HepG2 (cell line): ENCODE measurements around the gene CCNH. TPM values are rescaled to one million over a fixed set of nuclear protein-coding genes. Genes with fewer than 3 reads are reported as not detected.

Experiments
- BRD4 ChIP-seq: sonication (generic); formaldehyde crosslinking; IDR thresholded peaks from 2 replicates; pipeline ENCODE4 v1.4.0; 2020; ENCODE audit warnings: missing genetic modification reagents
- CHCHD3 ChIP-seq: sonication (generic); formaldehyde crosslinking; IDR thresholded peaks from 2 replicates; pipeline ENCODE4 v1.8.0; 2022; ENCODE audit warnings: mild to moderate bottlenecking, missing genetic modification reagents, moderate library complexity
- HINFP ChIP-seq: sonication (generic); formaldehyde crosslinking; IDR thresholded peaks from 2 replicates; pipeline ENCODE4 v1.4.0; 2020; ENCODE audit warnings: low read depth, mild to moderate bottlenecking, missing genetic modification reagents
- NFKB2 ChIP-seq: sonication (generic); formaldehyde crosslinking; IDR thresholded peaks from 2 replicates; pipeline ENCODE4 v1.4.0; 2020; ENCODE audit warnings: missing genetic modification reagents, borderline replicate concordance
- NFKBIZ ChIP-seq: IDR thresholded peaks from 2 replicates; pipeline ENCODE4 v1.6.1; 2018; ENCODE audit warnings: missing genetic modification reagents, missing compliant biosample characterization
- PBX2 ChIP-seq: IDR thresholded peaks from 2 replicates; pipeline ENCODE4 v1.6.1; 2016; ENCODE audit warnings: control low read depth
- SIN3B ChIP-seq: fragments of 150-350 bp; IDR thresholded peaks from 2 replicates; pipeline ENCODE4 v1.6.1; 2014; ENCODE audit warnings: low read length
- SRSF9 ChIP-seq: fragments of 200-400 bp; formaldehyde crosslinking; IDR thresholded peaks from 2 replicates; pipeline ENCODE4 v1.6.1; 2018; ENCODE audit warnings: borderline replicate concordance, mild to moderate bottlenecking, low read depth, low read length; ENCODE audit not compliant: insufficient read depth, poor library complexity, severe bottlenecking
- THAP9 ChIP-seq: sonication (generic); formaldehyde crosslinking; IDR thresholded peaks from 2 replicates; pipeline ENCODE4; 2020; ENCODE audit warnings: missing genetic modification reagents, mild to moderate bottlenecking, borderline replicate concordance
- ZBTB20 ChIP-seq: sonication (generic); formaldehyde crosslinking; IDR thresholded peaks from 2 replicates; pipeline ENCODE4 v1.8.1; 2023; ENCODE audit warnings: missing genetic modification reagents, low read depth, mild to moderate bottlenecking, borderline replicate concordance
- ZBTB26 ChIP-seq: IDR thresholded peaks from 2 replicates; pipeline ENCODE4 v1.6.1; 2016; ENCODE audit warnings: missing compliant biosample characterization, missing genetic modification reagents, borderline replicate concordance
- ZHX1 ChIP-seq: sonication (generic); formaldehyde crosslinking; IDR thresholded peaks from 2 replicates; pipeline ENCODE4 v1.8.1; 2022; ENCODE audit warnings: low read depth, mild to moderate bottlenecking, missing genetic modification reagents
- ZNF180 ChIP-seq: sonication (generic); formaldehyde crosslinking; IDR thresholded peaks from 2 replicates; pipeline ENCODE4 v1.4.0; 2020; ENCODE audit warnings: low read depth, missing genetic modification reagents, borderline replicate concordance
- ZNF501 ChIP-seq: sonication (generic); formaldehyde crosslinking; IDR thresholded peaks from 2 replicates; pipeline ENCODE4 v1.5.1; 2020; ENCODE audit warnings: mild to moderate bottlenecking, moderate library complexity, missing genetic modification reagents
- ZSCAN9 ChIP-seq: IDR thresholded peaks from 2 replicates; pipeline ENCODE4 v1.6.1; 2016; ENCODE audit warnings: borderline replicate concordance
- polyA plus RNA-seq, 8 experiments: library from polyadenylated mRNA; depleted of rRNA in 3 of 8; stranded (reverse) in 7 of 8; unstranded in 1 of 8; fragments of >200 nt; fragmentation: Illumina TruSeq in 4 of 8; extraction: Trizol in 4 of 8; gene quantifications; 2 replicates each; pipeline versions ENCODE4 v1.2.1 to v1.2.3, GENCODE V29; 2011 to 2016; ENCODE audit warnings: low read depth in 4 of 8, missing spikeins in 1 of 8, mixed read lengths in 1 of 8; ENCODE audit not compliant: insufficient read depth in 1 of 8
- total RNA-seq, 5 experiments: library from RNA; depleted of rRNA; stranded (reverse); fragments of >200 nt; fragmentation: Illumina TruSeq; extraction: Trizol; gene quantifications; 2 replicates each; pipeline ENCODE4 v1.2.3, GENCODE V29; 2016; ENCODE audit warnings: low read depth in 1 of 5
- TF ChIP-seq, protein P1 (sequence below): sonication (generic); formaldehyde crosslinking; IDR thresholded peaks from 2 replicates; pipeline ENCODE4 v1.8.0; 2023; ENCODE audit warnings: mild to moderate bottlenecking, missing genetic modification reagents

CCNH gene
- total and polyA plus RNA-seq, 2 of the 13 experiments (the other 11 are each of a cell fraction or from before 2014, with no cell fraction given): 42.5 to 94.3 TPM

DNA sequence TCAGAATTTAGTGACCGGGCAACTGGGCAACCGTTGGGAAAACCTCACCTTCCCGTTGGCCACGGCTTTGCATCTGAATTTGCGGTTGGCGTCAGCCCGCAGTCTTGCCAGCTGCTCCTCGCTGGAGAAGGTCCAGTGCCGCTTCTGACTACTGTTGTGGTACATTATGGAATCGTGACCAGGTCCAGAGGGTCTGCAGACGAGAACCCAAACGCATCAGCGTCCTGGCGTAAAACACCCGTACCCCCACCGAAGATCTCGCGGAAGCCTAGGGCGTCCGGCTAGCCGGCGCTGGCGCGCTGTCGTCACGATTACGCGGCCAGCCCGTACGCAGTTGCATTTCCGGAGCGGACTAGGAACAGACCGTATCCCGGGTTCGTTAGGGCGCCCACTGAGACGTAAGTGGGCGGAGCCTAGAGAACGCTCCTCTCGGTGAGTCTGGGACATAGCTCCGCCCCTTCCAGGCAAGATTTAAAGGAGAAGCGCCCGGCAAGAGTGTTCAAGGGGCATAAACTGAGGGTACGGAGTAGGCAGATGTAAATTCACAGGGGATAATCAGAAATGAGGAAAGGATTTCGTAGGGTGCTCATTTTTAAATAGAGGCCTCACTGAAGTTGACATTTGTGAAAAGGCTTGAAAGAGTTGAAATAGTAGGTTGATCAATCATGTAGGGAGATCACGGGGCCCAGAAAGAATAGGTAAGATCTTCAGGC, at the start of gene CCNH (continued):
- TF ChIP-seq ZBTB26 (peak; percentile 37; the same call in 1 of the 2 replicates), BRD4 (CRISPR knock-in tag) (no peak; the same call in 1 of the 2 replicates), CHCHD3 (CRISPR knock-in tag) (no peak), PBX2 (CRISPR knock-in tag) (no peak), SIN3B (no peak; the same call in 1 of the 2 replicates), ZNF501 (CRISPR knock-in tag) (peak; percentile 97), ZSCAN9 (no peak), THAP9 (CRISPR knock-in tag) (peak; percentile 71; the same call in 1 of the 2 replicates), SRSF9 (no peak), ZNF180 (CRISPR knock-in tag) (no peak), HINFP (CRISPR knock-in tag) (peak; percentile 30; the same call in 1 of the 2 replicates), ZHX1 (peak; percentile 95; the same call in 1 of the 2 replicates), NFKB2 (CRISPR knock-in tag) (no peak; the same call in 1 of the 2 replicates), NFKBIZ (CRISPR knock-in tag) (no peak), ZBTB20 (CRISPR knock-in tag) (peak; percentile 31; the same call in 1 of the 2 replicates)
- TF ChIP-seq, protein P1, sequence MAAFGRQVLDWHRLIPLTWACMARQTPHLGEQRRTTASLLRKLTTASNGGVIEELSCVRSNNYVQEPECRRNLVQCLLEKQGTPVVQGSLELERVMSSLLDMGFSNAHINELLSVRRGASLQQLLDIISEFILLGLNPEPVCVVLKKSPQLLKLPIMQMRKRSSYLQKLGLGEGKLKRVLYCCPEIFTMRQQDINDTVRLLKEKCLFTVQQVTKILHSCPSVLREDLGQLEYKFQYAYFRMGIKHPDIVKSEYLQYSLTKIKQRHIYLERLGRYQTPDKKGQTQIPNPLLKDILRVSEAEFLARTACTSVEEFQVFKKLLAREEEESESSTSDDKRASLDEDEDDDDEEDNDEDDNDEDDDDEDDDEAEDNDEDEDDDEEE (CRISPR knock-in tag): no peak
